H9 (cell line): ENCODE results near the gene DNAI7. TPM values are rescaled to one million over a fixed set of nuclear protein-coding genes. Genes with fewer than 3 reads are reported as not detected.

Experiments
- DNase-seq: peaks from one replicate; pipeline ENCODE4 v3.0.0-alpha.2; 2017
- H2AFZ ChIP-seq: one replicate; pipeline ENCODE4 v1.6.1; 2013; ENCODE audit warnings: mild to moderate bottlenecking, low read length, control low read depth, moderate library complexity
- H2AK5ac ChIP-seq: 2 replicates; pipeline ENCODE4 v1.6.1; 2013; ENCODE audit warnings: low read length, control low read depth, mixed read lengths; ENCODE audit not compliant: insufficient read length
- H2BK120ac ChIP-seq: one replicate; pipeline ENCODE4 v1.6.1; 2013; ENCODE audit warnings: low read depth, mild to moderate bottlenecking, low read length, control low read depth, inconsistent platforms; ENCODE audit not compliant: poor library complexity, severe bottlenecking
- H2BK12ac ChIP-seq: 2 replicates; pipeline ENCODE4 v1.6.1; 2013; ENCODE audit warnings: low read length, control low read depth, mixed read lengths, low read depth; ENCODE audit not compliant: insufficient read length
- H2BK15ac ChIP-seq: 2 replicates; pipeline ENCODE4 v1.6.1; 2013; ENCODE audit warnings: low read depth, low read length, control low read depth
- H2BK20ac ChIP-seq: one replicate; pipeline ENCODE4 v1.6.1; 2013; ENCODE audit warnings: low read depth, mild to moderate bottlenecking, low read length, control low read depth, inconsistent platforms; ENCODE audit not compliant: poor library complexity, severe bottlenecking
- H2BK5ac ChIP-seq: 2 replicates; pipeline ENCODE4 v1.6.1; 2013; ENCODE audit warnings: low read length, control low read depth, mixed read lengths; ENCODE audit not compliant: insufficient read length
- H3K14ac ChIP-seq: 2 replicates; pipeline ENCODE4 v1.6.1; 2013; ENCODE audit warnings: low read length, control low read depth; ENCODE audit not compliant: insufficient read depth
- H3K18ac ChIP-seq: 2 replicates; pipeline ENCODE4 v1.6.1; 2013; ENCODE audit warnings: low read depth, mild to moderate bottlenecking, mixed read lengths, low read length, control low read depth; ENCODE audit not compliant: insufficient read length
- H3K23ac ChIP-seq: 2 replicates; pipeline ENCODE4 v1.6.1; 2013; ENCODE audit warnings: low read length, control low read depth, mixed read lengths, low read depth; ENCODE audit not compliant: insufficient read length
- H3K23me2 ChIP-seq: 2 replicates; pipeline ENCODE4 v1.6.1; 2013; ENCODE audit warnings: low read depth, mild to moderate bottlenecking, mixed read lengths, low read length, control low read depth; ENCODE audit not compliant: insufficient read length, poor library complexity, severe bottlenecking
- H3K27ac ChIP-seq: 2 replicates; pipeline ENCODE4 v1.5.1; 2013; ENCODE audit warnings: low read length, control low read depth, mixed read lengths, low read depth; ENCODE audit not compliant: insufficient read length
- H3K27me3 ChIP-seq: 2 replicates; pipeline ENCODE4 v1.6.1; 2013; ENCODE audit warnings: low read length, control low read depth, inconsistent platforms; ENCODE audit not compliant: insufficient read depth
- H3K4ac ChIP-seq: 2 replicates; pipeline ENCODE4 v1.6.1; 2013; ENCODE audit warnings: low read depth, mild to moderate bottlenecking, control low read depth, inconsistent platforms, low read length, moderate library complexity
- H3K4me1 ChIP-seq: 2 replicates; pipeline ENCODE4 v1.6.1; 2013; ENCODE audit warnings: low read length, control low read depth, inconsistent platforms; ENCODE audit not compliant: insufficient read depth
- H3K4me2 ChIP-seq: 2 replicates; pipeline ENCODE4 v1.6.1; 2013; ENCODE audit warnings: low read length, control low read depth, mixed read lengths; ENCODE audit not compliant: insufficient read length, insufficient read depth
- H3K56ac ChIP-seq: 2 replicates; pipeline ENCODE4 v1.6.1; 2013; ENCODE audit warnings: low read depth, mild to moderate bottlenecking, mixed read lengths, low read length, control low read depth; ENCODE audit not compliant: insufficient read length
- H3K79me1 ChIP-seq: 2 replicates; pipeline ENCODE4 v1.6.1; 2013; ENCODE audit warnings: low read depth, mild to moderate bottlenecking, moderate library complexity, low read length, control low read depth, inconsistent platforms; ENCODE audit not compliant: insufficient read depth, poor library complexity, severe bottlenecking
- H3K79me2 ChIP-seq: 2 replicates; pipeline ENCODE4 v1.6.1; 2013; ENCODE audit warnings: low read length, control low read depth, inconsistent platforms; ENCODE audit not compliant: insufficient read depth
- H3K9ac ChIP-seq: 2 replicates; pipeline ENCODE4 v1.6.1; 2013; ENCODE audit warnings: low read length, control low read depth, mixed read lengths; ENCODE audit not compliant: insufficient read length; ENCODE audit errors: extremely low read depth
- H3K9me3 ChIP-seq: one replicate; pipeline ENCODE4 v1.6.1; 2013; ENCODE audit warnings: low read depth, low read length, inconsistent platforms; ENCODE audit not compliant: control insufficient read depth
- H3T11ph ChIP-seq: one replicate; pipeline ENCODE4 v1.6.1; 2013; ENCODE audit warnings: mild to moderate bottlenecking, low read length, control low read depth, inconsistent platforms
- H4K20me1 ChIP-seq: one replicate; pipeline ENCODE4 v1.6.1; 2013; ENCODE audit not compliant: control insufficient read depth, insufficient read length, insufficient read depth
- H4K5ac ChIP-seq: 2 replicates; pipeline ENCODE4 v1.6.1; 2013; ENCODE audit warnings: low read depth, mild to moderate bottlenecking, mixed read lengths, low read length, control low read depth; ENCODE audit not compliant: insufficient read length
- H4K8ac ChIP-seq: replicated peaks from 2 replicates; pipeline ENCODE4 v1.6.1; 2013; ENCODE audit warnings: low read length, control low read depth, mixed read lengths, low read depth; ENCODE audit not compliant: insufficient read length
- H4K91ac ChIP-seq: 2 replicates; pipeline ENCODE4 v1.6.1; 2013; ENCODE audit warnings: low read depth, mild to moderate bottlenecking, moderate library complexity, mixed read lengths, low read length, control low read depth; ENCODE audit not compliant: insufficient read length
- H3K27ac Mint-ChIP-seq, 3 experiments: 2 replicates in 2 of 3; 3 replicates in 1 of 3; pipeline ENCODE4 v1.8.0; 2020 to 2021; ENCODE audit warnings: mixed read lengths in 3 of 3, mild to moderate bottlenecking in 1 of 3, moderate library complexity in 1 of 3
- H3K27me3 Mint-ChIP-seq: 2 replicates; pipeline ENCODE4 v1.8.0; 2021; ENCODE audit warnings: low read depth, mild to moderate bottlenecking, moderate library complexity, mixed read lengths
- H3K36me3 Mint-ChIP-seq, 3 experiments: 2 replicates in 2 of 3; 3 replicates in 1 of 3; pipeline ENCODE4 v1.8.0; 2020 to 2021; ENCODE audit warnings: low read depth in 3 of 3, mixed read lengths in 3 of 3; ENCODE audit not compliant: insufficient read depth in 1 of 3
- H3K4me1 Mint-ChIP-seq, 2 experiments: 2 replicates each; pipeline ENCODE4 v1.8.0; 2020; ENCODE audit warnings: mixed read lengths in 2 of 2
- H3K4me3 Mint-ChIP-seq, 2 experiments: 2 replicates in 1 of 2; 3 replicates in 1 of 2; pipeline ENCODE4 v1.8.0; 2020 to 2021; ENCODE audit warnings: mild to moderate bottlenecking in 2 of 2, mixed read lengths in 2 of 2, moderate library complexity in 1 of 2
- H3K9me3 Mint-ChIP-seq, 2 experiments: 2 replicates in 1 of 2; 3 replicates in 1 of 2; pipeline ENCODE4 v1.8.0; 2020; ENCODE audit warnings: mild to moderate bottlenecking in 2 of 2, mixed read lengths in 2 of 2, moderate library complexity in 1 of 2
- CTCF ChIP-seq: fragments of 200-600 bp; sonication (generic); conservative IDR thresholded peaks from 3 replicates; pipeline ENCODE4 v1.8.0; 2021; ENCODE audit warnings: antibody characterized with exemption, mild to moderate bottlenecking
- WGBS: extraction: QIAGEN DNeasy Blood & Tissue Kit; methylation state at CpG from one replicate; pipeline ENCODE4 v1.1.7; 2013; ENCODE audit warnings: missing lambda C conversion rate, low lambda C conversion rate, mixed read lengths; ENCODE audit not compliant: insufficient read length; ENCODE audit errors: extremely low coverage; 5-methylcytosine and 5-hydroxymethylcytosine counted together
- total RNA-seq: library from RNA; stranded (reverse); gene quantifications from 2 replicates; pipeline ENCODE4 v1.2.1, GENCODE V29; 2021

DNAI7 gene
- total RNA-seq, 1 experiment from 2014 or later = not detected

DNA sequence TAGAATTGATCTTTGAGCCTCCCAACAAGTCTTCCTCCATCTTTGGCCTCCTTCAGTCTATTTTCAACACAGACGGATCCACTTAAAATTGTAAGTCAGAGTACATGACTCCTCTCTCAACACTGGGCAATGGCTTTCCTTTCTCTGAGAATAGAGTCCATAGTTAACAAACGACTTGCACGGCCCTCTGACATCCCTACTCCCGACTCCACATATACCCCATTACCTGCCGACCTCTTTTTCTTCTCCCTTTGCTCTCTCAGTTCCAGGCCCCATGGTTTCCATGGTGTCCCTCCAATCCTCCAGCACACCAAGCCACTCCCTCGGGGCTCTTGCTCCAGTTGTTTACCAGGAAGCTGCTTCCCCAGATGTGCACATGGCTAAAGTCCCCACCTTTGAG is 84.7 kb downstream of the DNAI7 start:
- Histone ChIP-seq H3K14ac (no peak overlapping the region), H2AK5ac (no peak overlapping the region), H3K9me3 (no peaks in the 10 kb centered on the region), H3K4ac (no peak overlapping the region), H4K91ac (no peak overlapping the region), H3T11ph (no peak overlapping the region), H4K5ac (no peak overlapping the region), H3K79me2 (no peaks in the 10 kb centered on the region), H3K4me2 (no peak overlapping the region), H2BK12ac (no peak overlapping the region), H2BK5ac (no peak overlapping the region), H2BK15ac (no peak overlapping the region), H2BK120ac (no peak overlapping the region), H2BK20ac (no peak overlapping the region), H3K23me2 (no peaks in the 10 kb centered on the region), H4K8ac (no peak overlapping the region), H3K18ac (no peak overlapping the region), H4K20me1 (no peaks in the 10 kb centered on the region), H3K27ac (no peak overlapping the region), H3K79me1 (no peaks in the 10 kb centered on the region), H2AFZ (no peak overlapping the region), H3K9ac (no peak overlapping the region), H3K56ac (no peak overlapping the region), H3K23ac (no peak overlapping the region), H3K27me3 (no peaks in the 10 kb centered on the region), H3K4me1 (no peaks in the 10 kb centered on the region)
- H3K4me3 Mint-ChIP-seq = no peak overlapping the region
- H3K36me3 Mint-ChIP-seq = no peaks in the 10 kb centered on the region
- no peak for DNase-seq
- peaks cover 2% of the 10 kb centered on the region; the same call in 1 of the 2 replicates for H3K27me3 Mint-ChIP-seq
- no peak overlapping the region; a peak in 1 of 7 replicates for H3K27ac Mint-ChIP-seq
- peaks cover 0 to 4% of the 10 kb centered on the region in 2 experiments; a peak in 1 of 5 replicates for H3K9me3 Mint-ChIP-seq
- no peak for TF ChIP-seq CTCF
- no CpG with 5 or more reads among the region's 6 CpGs for WGBS
- no peaks in the 10 kb centered on the region for H3K4me1 Mint-ChIP-seq
